Measurements from ENCODE around the gene CELSR1.

Gene CELSR1

DNA sequence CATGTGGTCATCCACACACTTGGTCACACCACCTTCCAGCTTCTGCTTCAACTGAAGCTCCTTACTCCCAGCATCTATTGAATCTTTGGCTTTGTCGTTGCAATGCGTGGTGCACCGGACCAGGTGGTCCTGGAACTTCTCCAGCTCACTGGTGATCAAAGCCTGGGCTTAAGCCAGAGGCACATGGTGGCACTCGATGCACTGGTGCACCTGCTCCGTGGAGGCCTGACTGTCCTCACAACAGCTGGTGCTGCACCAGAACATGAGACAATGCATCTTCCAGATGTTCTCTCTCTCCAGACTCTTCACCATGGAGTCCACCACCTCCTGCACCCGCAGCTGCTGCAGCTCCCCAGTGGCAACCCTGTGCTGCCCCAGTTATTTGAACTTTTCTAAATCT is 56.0 kb downstream of the CELSR1 start:
- DNase-seq = no peak
- Histone ChIP-seq H4K20me1 (ENCODE audit: insufficient read depth, low read length) (no peaks in the 10 kb centered on the region), H3F3A (ENCODE audit: insufficient read depth, low read length) (no peaks in the 10 kb centered on the region), H3K36me3 (replicated peaks; ENCODE audit: insufficient read depth, low read length) (no peaks in the 10 kb centered on the region), H3K79me2 (ENCODE audit: low read length) (no peaks in the 10 kb centered on the region), H3K27me3 (replicated peaks; ENCODE audit: insufficient read depth, low read length) (0 out of 2 replicates have a peak, but pooled peaks cover 15% of the 10 kb centered on the region), H2AFZ (ENCODE audit: low read length) (no peak overlapping the region), H3K9me3 (replicated peaks; ENCODE audit: insufficient read depth, low read length) (no peaks in the 10 kb centered on the region), H3K27ac (ENCODE audit: low read length) (no peak overlapping the region), H3K9ac (ENCODE audit: low read length) (no peak overlapping the region), H3K9me2 (replicated peaks; ENCODE audit: insufficient read depth, low read length) (no peaks in the 10 kb centered on the region), H3K4me2 (ENCODE audit: low read depth, low read length) (no peak overlapping the region), H3K4me1 (ENCODE audit: low read length) (no peaks in the 10 kb centered on the region), H3K4me3 (ENCODE audit: low read length) (no peak overlapping the region)
- TF ChIP-seq, protein P1, sequence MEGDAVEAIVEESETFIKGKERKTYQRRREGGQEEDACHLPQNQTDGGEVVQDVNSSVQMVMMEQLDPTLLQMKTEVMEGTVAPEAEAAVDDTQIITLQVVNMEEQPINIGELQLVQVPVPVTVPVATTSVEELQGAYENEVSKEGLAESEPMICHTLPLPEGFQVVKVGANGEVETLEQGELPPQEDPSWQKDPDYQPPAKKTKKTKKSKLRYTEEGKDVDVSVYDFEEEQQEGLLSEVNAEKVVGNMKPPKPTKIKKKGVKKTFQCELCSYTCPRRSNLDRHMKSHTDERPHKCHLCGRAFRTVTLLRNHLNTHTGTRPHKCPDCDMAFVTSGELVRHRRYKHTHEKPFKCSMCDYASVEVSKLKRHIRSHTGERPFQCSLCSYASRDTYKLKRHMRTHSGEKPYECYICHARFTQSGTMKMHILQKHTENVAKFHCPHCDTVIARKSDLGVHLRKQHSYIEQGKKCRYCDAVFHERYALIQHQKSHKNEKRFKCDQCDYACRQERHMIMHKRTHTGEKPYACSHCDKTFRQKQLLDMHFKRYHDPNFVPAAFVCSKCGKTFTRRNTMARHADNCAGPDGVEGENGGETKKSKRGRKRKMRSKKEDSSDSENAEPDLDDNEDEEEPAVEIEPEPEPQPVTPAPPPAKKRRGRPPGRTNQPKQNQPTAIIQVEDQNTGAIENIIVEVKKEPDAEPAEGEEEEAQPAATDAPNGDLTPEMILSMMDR (IDR thresholded peaks at IDR 0.05; ENCODE audit: low read length) = no peak
- TF ChIP-seq EZH2 (optimal IDR thresholded peaks at IDR 0.05; ENCODE audit: low read depth, low read length) = no peak
- no peak for TF ChIP-seq EZH2phosphoT487 (IDR thresholded peaks at IDR 0.05; ENCODE audit: low read length)

DNA sequence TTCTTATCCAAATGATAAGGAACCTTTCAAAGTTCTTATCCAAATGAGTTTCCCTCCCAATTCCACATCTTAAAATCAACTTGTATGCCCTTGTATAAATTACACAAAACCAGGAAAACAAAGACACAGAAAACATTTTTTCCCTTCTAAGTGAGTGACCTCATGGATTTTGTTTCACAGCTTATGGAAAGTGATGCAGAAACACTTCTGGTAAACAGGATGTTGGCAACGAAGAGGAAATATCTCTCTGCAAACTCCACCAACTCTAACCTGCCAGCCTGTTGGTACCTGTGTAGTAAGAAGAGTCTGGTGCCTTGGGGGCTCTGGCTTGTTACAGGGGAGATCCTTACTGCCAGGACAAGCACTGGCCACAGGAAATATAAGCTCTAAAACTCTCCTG is 57.0 kb downstream of the CELSR1 start:
- no peaks in the 10 kb centered on the region for H3K9me2 ChIP-seq (replicated peaks; ENCODE audit: insufficient read depth, low read length)
- peaks cover 21% of the 10 kb centered on the region; the same call in 1 of the 2 replicates for H3K27me3 ChIP-seq (replicated peaks; ENCODE audit: insufficient read depth, low read length)
- H3K9ac ChIP-seq (ENCODE audit: low read length) = no peak overlapping the region
- no peaks in the 10 kb centered on the region for H4K20me1 ChIP-seq (ENCODE audit: insufficient read depth, low read length)
- H3K27ac ChIP-seq (ENCODE audit: low read length) = no peak overlapping the region
- H3K79me2 ChIP-seq (ENCODE audit: low read length) = no peaks in the 10 kb centered on the region
- no peak for DNase-seq
- no peaks in the 10 kb centered on the region for H3F3A ChIP-seq (ENCODE audit: insufficient read depth, low read length)
- no peaks in the 10 kb centered on the region for H3K9me3 ChIP-seq (replicated peaks; ENCODE audit: insufficient read depth, low read length)
- no peaks in the 10 kb centered on the region for H3K36me3 ChIP-seq (replicated peaks; ENCODE audit: insufficient read depth, low read length)
- no peak overlapping the region for H3K4me3 ChIP-seq (ENCODE audit: low read length)
- H3K4me1 ChIP-seq (ENCODE audit: low read length) = no peaks in the 10 kb centered on the region
- TF ChIP-seq, protein P1 (IDR thresholded peaks at IDR 0.05; ENCODE audit: low read length) = no peak
- TF ChIP-seq EZH2phosphoT487 (IDR thresholded peaks at IDR 0.05; ENCODE audit: low read length) = no peak
- TF ChIP-seq EZH2 (optimal IDR thresholded peaks at IDR 0.05; ENCODE audit: low read depth, low read length) = no peak
- H2AFZ ChIP-seq (ENCODE audit: low read length) = no peak overlapping the region
- no peak overlapping the region for H3K4me2 ChIP-seq (ENCODE audit: low read depth, low read length)

DNA sequence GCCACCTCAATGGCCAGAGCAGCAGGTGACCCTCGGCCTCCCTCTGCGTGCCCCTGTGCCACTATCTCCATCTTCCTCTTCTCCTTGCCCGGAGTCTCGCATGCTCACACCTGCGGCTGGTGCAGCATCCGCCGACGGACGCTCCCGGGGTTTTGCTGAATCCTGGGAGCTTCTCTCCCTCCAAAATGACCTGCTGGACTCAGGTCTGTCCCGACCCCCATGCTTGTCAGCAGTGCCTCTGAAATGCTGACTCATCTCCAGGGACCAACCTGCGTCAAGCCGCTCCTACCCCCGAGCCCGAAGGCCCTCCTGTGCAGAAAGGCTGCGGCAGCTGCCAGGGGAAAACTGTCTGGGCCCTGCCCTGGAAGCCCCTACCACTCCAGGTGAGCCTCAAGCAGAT is 58.4 kb downstream of the CELSR1 start:
- Histone ChIP-seq H3F3A (ENCODE audit: insufficient read depth, low read length) (no peaks in the 10 kb centered on the region), H4K20me1 (ENCODE audit: insufficient read depth, low read length) (no peaks in the 10 kb centered on the region), H3K9ac (ENCODE audit: low read length) (no peak overlapping the region), H3K27ac (ENCODE audit: low read length) (no peak overlapping the region), H3K4me3 (ENCODE audit: low read length) (no peak overlapping the region), H3K4me1 (ENCODE audit: low read length) (no peaks in the 10 kb centered on the region), H3K9me3 (replicated peaks; ENCODE audit: insufficient read depth, low read length) (no peaks in the 10 kb centered on the region), H3K36me3 (replicated peaks; ENCODE audit: insufficient read depth, low read length) (no peaks in the 10 kb centered on the region), H2AFZ (ENCODE audit: low read length) (no peak overlapping the region), H3K79me2 (ENCODE audit: low read length) (no peaks in the 10 kb centered on the region), H3K9me2 (replicated peaks; ENCODE audit: insufficient read depth, low read length) (no peaks in the 10 kb centered on the region), H3K4me2 (ENCODE audit: low read depth, low read length) (no peak overlapping the region), H3K27me3 (replicated peaks; ENCODE audit: insufficient read depth, low read length) (peaks cover 32% of the 10 kb centered on the region)
- TF ChIP-seq, protein P1 (IDR thresholded peaks at IDR 0.05; ENCODE audit: low read length) = no peak
- TF ChIP-seq EZH2 (optimal IDR thresholded peaks at IDR 0.05; ENCODE audit: low read depth, low read length) = no peak
- no peak for TF ChIP-seq EZH2phosphoT487 (IDR thresholded peaks at IDR 0.05; ENCODE audit: low read length)
- DNase-seq = no peak
